Dendritic cell treated with granulocyte-macrophage colony-stimulating factor and Interleukin-4, amounts not matched to agents 40 ng/mL and 50 ng/mL, for 4 days (primary cell): ENCODE data around the gene SLC35E2B.
A peak's percentile ranks its signal among the peaks of the same experiment; 100 is the strongest.

Experiments used
- H3K27ac Mint-ChIP-seq: one replicate; pipeline ENCODE4 v1.8.0; 2022; ENCODE audit warnings: mild to moderate bottlenecking, mixed read lengths
- H3K27me3 Mint-ChIP-seq: one replicate; pipeline ENCODE4 v1.8.0; 2022; ENCODE audit warnings: mild to moderate bottlenecking, mixed read lengths
- H3K36me3 Mint-ChIP-seq: one replicate; pipeline ENCODE4 v1.8.0; 2022; ENCODE audit warnings: low read depth, mixed read lengths
- H3K4me1 Mint-ChIP-seq: one replicate; pipeline ENCODE4 v1.8.0; 2022; ENCODE audit warnings: low read depth, mixed read lengths
- H3K4me3 Mint-ChIP-seq: one replicate; pipeline ENCODE4 v1.8.0; 2022; ENCODE audit warnings: mild to moderate bottlenecking, moderate library complexity, mixed read lengths
- H3K9me3 Mint-ChIP-seq: one replicate; pipeline ENCODE4 v1.8.0; 2022; ENCODE audit warnings: mixed read lengths
- intact Hi-C: fragments of 100-400 bp; cut with micrococcal nuclease; formaldehyde crosslinking; loops from one replicate; pipeline ENCODE4 v1.15.0; 2022

The SLC35E2B gene

GRCh38 chr1:1630191-1630964 lies 62.2 kb downstream of the SLC35E2B start:
- intact Hi-C loops = no loop called here
- Mint-ChIP-seq H3K36me3 (peaks cover 28% of the 10 kb centered on the region), H3K4me3 (peak overlapping the region; percentile 51), H3K4me1 (peaks cover 5% of the 10 kb centered on the region), H3K9me3 (no peaks in the 10 kb centered on the region), H3K27me3 (peaks cover 36% of the 10 kb centered on the region), H3K27ac (no peak overlapping the region)

- peaks cover 5% of the 10 kb centered on the region for H3K4me1 Mint-ChIP-seq
- H3K27me3 Mint-ChIP-seq = peaks cover 36% of the 10 kb centered on the region
- peaks cover 32% of the 10 kb centered on the region for H3K36me3 Mint-ChIP-seq
- H3K4me3 Mint-ChIP-seq = no peak overlapping the region
- no peaks in the 10 kb centered on the region for H3K9me3 Mint-ChIP-seq
- no peak overlapping the region for H3K27ac Mint-ChIP-seq
- intact Hi-C loops = no loop called here
These were observed 63.0 kb downstream of the SLC35E2B start for GRCh38 chr1:1629430-1630190.

- intact Hi-C loops = no loop called here
- peaks cover 40% of the 10 kb centered on the region for H3K36me3 Mint-ChIP-seq
- peaks cover 36% of the 10 kb centered on the region for H3K27me3 Mint-ChIP-seq
- H3K9me3 Mint-ChIP-seq = no peaks in the 10 kb centered on the region
- no peak overlapping the region for H3K27ac Mint-ChIP-seq
- H3K4me1 Mint-ChIP-seq = peaks cover 5% of the 10 kb centered on the region
- H3K4me3 Mint-ChIP-seq = no peak overlapping the region
These were observed 63.7 kb downstream of the SLC35E2B start for GRCh38 chr1:1628754-1629429.

- intact Hi-C loops = no loop called here
- no peak overlapping the region for H3K4me3 Mint-ChIP-seq
These were observed 64.5 kb downstream of the SLC35E2B start for GRCh38 chr1:1627829-1628753.

GRCh38 chr1:1627261-1627828 lies 65.2 kb downstream of the SLC35E2B start:
- Mint-ChIP-seq H3K4me3 (no peak overlapping the region), H3K27ac (no peak overlapping the region), H3K27me3 (peaks cover 36% of the 10 kb centered on the region), H3K4me1 (peaks cover 5% of the 10 kb centered on the region), H3K36me3 (peaks cover 43% of the 10 kb centered on the region), H3K9me3 (no peaks in the 10 kb centered on the region)
- intact Hi-C loops = no loop called here

More at GRCh38 chr1:1627829-1628753, 64.5 kb downstream of the SLC35E2B start:
- H3K27me3 Mint-ChIP-seq = peaks cover 36% of the 10 kb centered on the region
- no peaks in the 10 kb centered on the region for H3K9me3 Mint-ChIP-seq
- H3K36me3 Mint-ChIP-seq = peaks cover 43% of the 10 kb centered on the region
- peaks cover 5% of the 10 kb centered on the region for H3K4me1 Mint-ChIP-seq
- H3K27ac Mint-ChIP-seq = no peak overlapping the region

GRCh38 chr1:1626207-1627141 lies 66.1 kb downstream of the SLC35E2B start:
- Mint-ChIP-seq H3K27ac (no peak overlapping the region), H3K4me3 (no peak overlapping the region), H3K4me1 (peaks cover 5% of the 10 kb centered on the region), H3K36me3 (peaks cover 43% of the 10 kb centered on the region), H3K9me3 (no peaks in the 10 kb centered on the region), H3K27me3 (peaks cover 30% of the 10 kb centered on the region)
- intact Hi-C loops = no loop called here

GRCh38 chr1:1625824-1626206 lies 66.8 kb downstream of the SLC35E2B start:
- intact Hi-C loops = no loop called here
- H3K36me3 Mint-ChIP-seq = peaks cover 43% of the 10 kb centered on the region
- H3K27ac Mint-ChIP-seq = no peak overlapping the region
- no peaks in the 10 kb centered on the region for H3K9me3 Mint-ChIP-seq
- H3K27me3 Mint-ChIP-seq = peaks cover 24% of the 10 kb centered on the region
- no peak overlapping the region for H3K4me3 Mint-ChIP-seq
- H3K4me1 Mint-ChIP-seq = peaks cover 5% of the 10 kb centered on the region

GRCh38 chr1:1625404-1625775 lies 67.2 kb downstream of the SLC35E2B start:
- Mint-ChIP-seq H3K4me1 (peaks cover 5% of the 10 kb centered on the region), H3K27ac (no peak overlapping the region), H3K27me3 (peaks cover 22% of the 10 kb centered on the region), H3K36me3 (peaks cover 43% of the 10 kb centered on the region), H3K9me3 (no peaks in the 10 kb centered on the region), H3K4me3 (no peak overlapping the region)
- intact Hi-C loops = no loop called here

- H3K4me1 Mint-ChIP-seq = peaks cover 5% of the 10 kb centered on the region
- intact Hi-C loops = no loop called here
- peaks cover 43% of the 10 kb centered on the region for H3K36me3 Mint-ChIP-seq
- H3K27me3 Mint-ChIP-seq = peaks cover 16% of the 10 kb centered on the region
- no peak overlapping the region for H3K4me3 Mint-ChIP-seq
- no peaks in the 10 kb centered on the region for H3K9me3 Mint-ChIP-seq
- no peak overlapping the region for H3K27ac Mint-ChIP-seq
These were observed 67.9 kb downstream of the SLC35E2B start for GRCh38 chr1:1624443-1625403.

GRCh38 chr1:1623631-1624442 lies 68.8 kb downstream of the SLC35E2B start:
- H3K36me3 Mint-ChIP-seq = peaks cover 48% of the 10 kb centered on the region
- H3K4me1 Mint-ChIP-seq = peaks cover 5% of the 10 kb centered on the region
- no peak overlapping the region for H3K27ac Mint-ChIP-seq
- intact Hi-C loops = no loop called here
- no peak overlapping the region for H3K4me3 Mint-ChIP-seq
- no peaks in the 10 kb centered on the region for H3K9me3 Mint-ChIP-seq
- peaks cover 11% of the 10 kb centered on the region for H3K27me3 Mint-ChIP-seq

GRCh38 chr1:1623181-1623630 lies 69.4 kb downstream of the SLC35E2B start:
- Mint-ChIP-seq H3K4me3 (no peak overlapping the region), H3K27me3 (peaks cover 5% of the 10 kb centered on the region), H3K4me1 (peaks cover 5% of the 10 kb centered on the region), H3K36me3 (peaks cover 50% of the 10 kb centered on the region), H3K9me3 (no peaks in the 10 kb centered on the region), H3K27ac (no peak overlapping the region)
- intact Hi-C loops = no loop called here
